HG03045 (cell line): ENCODE measurements around the gene AIMP1.
"Not testable (repeated sequence)": the region's sequence is repeated elsewhere in the genome, so short reads cannot be mapped to it uniquely, and the experiment has no call there.

Experiments
- ATAC-seq: cut with Tn5 transposase; IDR thresholded peaks from one replicate; pipeline ENCODE4 v1.9.1; 2021; ENCODE audit warnings: mild to moderate bottlenecking, moderate library complexity; ENCODE audit not compliant: unreplicated experiment

Gene AIMP1

DNA sequence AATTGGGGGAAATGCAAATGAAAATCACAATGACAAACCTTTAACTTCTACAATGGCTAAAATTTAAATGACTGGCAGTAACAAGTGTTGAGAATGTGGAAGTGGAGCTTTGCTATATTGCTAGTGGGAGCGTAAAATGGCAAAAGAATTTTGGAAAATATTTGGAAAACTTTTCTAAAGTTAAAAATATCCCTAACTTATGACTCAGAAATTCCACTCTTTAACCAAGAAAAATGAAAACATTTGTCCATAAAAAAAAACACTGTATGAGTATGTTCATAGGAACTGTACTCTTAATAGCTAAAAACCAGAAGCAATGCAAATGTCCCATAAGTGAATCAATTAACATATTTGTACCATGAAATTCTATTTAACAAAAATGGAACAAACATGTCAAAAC, 4.0 kb upstream of the AIMP1 start:
- ATAC-seq = no peak

GRCh38 chr4:106312997-106313522, 3.3 kb upstream of the AIMP1 start:
- no peak for ATAC-seq

DNA sequence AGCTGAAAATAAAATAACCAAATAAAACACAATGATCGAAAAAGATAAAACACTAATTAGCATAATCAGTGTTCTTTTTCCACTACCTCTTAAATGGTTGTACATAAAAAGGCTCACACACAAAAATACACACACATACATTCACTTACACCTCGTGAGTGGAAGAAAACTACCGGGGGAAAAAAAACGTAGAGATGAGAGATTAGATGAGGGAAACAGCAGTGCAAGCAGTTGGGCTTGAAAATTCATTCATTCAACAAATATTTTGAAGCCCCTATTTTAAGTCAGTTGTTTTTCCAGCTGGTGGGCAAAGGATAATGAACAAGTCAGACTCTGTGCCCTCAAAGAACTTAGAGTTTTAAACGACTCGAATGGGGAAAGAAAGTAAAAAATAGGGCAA, 1.4 kb upstream of the AIMP1 start:
- no peak for ATAC-seq

DNA sequence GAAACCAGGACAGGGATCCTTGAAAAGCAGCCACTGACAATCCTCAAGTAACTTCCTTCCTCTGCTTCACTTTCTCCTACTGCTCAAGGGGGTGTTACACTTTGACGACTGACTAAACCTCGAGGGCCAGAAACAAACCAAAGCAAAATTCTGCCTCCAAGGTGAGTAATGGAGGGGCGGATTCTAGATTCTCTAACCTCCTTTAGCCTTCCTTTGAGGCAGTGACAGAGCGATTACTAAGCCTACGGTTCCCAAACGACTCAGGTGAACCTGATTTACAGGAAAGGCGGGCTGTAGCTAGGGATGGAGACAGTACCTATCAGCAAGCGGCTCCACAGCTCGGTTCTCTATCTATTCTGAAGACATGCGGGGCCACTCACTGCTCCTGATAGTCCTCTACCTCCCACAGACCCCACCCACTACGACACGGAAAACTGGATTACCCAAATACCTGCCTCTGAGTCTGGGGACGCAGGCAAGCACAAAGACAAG, 828 bp upstream of the AIMP1 start:
- ATAC-seq = peak; percentile 30

- no peak for ATAC-seq
These were observed 541 bp downstream of the AIMP1 start for GRCh38 chr4:106316773-106317409.

DNA sequence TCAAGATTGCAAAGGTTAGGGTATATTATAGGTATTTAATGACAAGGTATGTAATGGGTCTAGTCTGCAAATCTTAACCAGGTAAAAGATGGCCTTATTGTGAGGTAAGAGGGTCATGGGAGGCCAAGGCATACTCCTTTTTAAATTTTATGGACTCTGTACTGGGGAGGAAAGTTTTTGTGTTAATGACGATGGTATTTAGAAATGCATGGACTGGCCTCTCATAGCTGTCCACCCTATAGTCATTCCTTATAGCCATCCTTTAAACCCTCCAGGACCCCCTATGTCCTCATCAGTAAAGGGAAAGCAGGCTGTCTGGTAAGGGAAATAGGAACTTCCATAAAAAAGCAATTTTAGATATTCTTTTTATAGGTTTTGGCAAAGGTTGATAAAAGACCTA, 1.5 kb downstream of the AIMP1 start:
- ATAC-seq = no peak

DNA sequence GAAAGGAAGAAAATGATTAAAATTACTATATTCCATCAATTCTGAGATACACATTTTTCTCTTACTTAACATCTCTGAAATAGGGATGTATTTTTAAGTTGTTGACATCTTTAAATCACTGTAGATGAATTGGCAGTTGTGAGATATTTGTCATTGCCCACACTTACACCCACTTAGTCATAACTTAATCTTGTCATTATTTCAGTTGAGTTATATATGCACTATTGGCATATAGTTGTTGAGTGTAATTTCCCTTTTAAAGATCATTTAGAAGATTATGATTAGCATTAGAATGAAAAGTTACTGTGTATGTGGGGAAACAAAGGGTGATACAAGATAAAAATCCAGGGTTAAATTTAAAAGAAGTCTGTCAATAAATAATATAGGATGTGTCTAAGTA, 2.2 kb downstream of the AIMP1 start:
- ATAC-seq = no peak

- no peak for ATAC-seq
These were observed 3.9 kb downstream of the AIMP1 start for GRCh38 chr4:106320235-106320634.

DNA sequence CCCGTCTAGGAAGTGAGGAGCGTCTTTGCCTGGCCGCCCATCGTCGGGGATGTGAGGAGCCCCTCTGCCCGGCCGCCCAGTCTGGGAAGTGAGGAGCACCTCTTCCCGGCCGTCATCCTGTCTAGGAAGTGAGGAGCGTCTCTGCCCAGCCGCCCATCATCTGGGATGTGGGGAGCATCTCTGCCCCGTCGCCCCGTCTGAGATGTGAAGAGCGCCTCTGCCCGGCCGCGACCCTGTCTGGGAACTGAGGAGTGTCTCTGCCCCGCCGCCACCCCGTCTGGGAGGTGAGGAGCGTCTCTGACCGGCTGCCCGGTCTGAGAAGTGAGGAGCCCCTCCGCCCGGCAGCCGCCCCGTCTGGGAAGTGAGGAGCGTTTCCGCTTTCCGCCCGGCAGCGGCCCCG, 4.8 kb downstream of the AIMP1 start:
- not testable (repeated sequence) for ATAC-seq

DNA sequence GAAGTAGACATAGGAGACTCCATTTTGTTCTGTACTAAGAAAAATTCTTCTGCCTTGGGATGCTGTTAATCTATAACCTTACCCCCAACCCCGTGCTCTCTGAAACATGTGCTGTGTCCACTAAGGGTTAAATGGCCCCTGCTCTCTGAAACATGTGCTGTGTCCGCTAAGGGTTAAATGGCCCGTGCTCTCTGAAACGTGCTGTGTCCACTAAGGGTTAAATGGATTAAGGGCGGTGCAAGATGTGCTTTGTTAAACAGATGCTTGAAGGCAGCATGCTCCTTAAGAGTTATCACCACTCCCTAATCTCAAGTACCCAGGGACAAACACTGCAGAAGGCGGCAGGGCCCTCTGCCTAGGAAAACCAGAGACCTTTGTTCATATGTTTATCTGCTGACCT, 5.5 kb downstream of the AIMP1 start:
- ATAC-seq = not testable (repeated sequence)

GRCh38 chr4:106323119-106323518, 6.8 kb downstream of the AIMP1 start:
- no peak for ATAC-seq

- ATAC-seq = no peak
These were observed 9.4 kb downstream of the AIMP1 start for GRCh38 chr4:106325800-106326199.

DNA sequence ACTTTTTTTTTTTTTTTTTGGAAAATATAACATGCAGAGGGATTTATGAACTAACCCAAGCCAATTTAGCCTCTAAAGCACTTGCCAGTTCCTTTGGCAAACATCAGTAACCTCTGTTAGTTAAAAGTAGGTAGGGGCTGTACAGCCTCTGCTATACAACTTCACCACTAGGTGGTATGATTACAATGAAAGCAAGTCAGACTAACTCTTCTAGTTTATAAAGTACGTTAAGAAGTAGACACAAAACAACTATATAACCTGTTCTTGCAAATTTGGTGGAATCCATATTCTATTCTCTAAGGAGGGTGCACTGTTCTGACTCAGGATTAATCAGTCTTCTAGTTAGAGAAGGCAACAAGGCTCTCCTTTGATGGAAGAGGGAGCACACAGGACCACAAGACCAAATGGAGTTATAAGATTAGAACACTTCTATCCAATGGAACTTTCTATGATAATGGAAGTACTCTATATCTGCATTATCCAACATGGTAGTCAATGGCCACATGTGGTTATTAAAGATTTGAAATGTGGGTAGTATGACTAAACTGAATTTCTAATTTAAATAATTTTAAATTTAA, 12.8 kb downstream of the AIMP1 start:
- no peak for ATAC-seq

GRCh38 chr4:106333186-106333585, 16.8 kb downstream of the AIMP1 start:
- no peak for ATAC-seq

DNA sequence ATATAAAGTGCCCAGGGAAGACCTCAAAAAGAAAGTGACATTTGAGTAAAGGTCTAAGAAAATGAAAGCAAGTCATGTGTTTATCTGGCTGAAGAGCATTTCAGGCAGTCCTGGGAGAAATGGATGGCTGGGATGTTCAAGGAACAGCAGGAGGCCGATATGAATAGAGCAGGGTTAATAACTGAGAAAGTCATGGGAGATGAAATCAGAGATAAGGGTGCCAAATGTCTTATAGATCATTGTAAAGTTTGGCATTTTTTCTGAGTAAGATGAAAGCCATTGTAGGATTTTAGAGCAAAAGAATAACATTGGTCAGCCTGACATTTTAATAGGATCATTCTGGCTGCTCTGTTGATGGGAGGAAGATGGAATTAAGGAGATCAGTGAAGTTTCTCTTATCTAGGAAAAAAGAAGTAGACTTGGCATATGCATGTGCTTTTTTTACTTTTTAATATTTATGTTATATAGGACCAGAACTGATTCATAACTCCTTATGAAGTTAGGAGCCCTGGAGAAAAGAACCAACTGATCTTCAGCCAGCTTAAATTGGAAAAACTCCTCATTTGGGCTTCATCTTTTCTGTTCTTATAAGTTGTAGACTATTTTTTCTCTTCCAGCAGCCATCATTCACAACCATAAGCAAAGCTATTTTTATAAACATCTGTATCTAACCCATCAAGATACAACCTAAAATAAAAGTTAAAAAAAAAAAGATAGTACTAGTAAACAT, 18.6 kb downstream of the AIMP1 start:
- ATAC-seq = no peak

GRCh38 chr4:106336618-106337017, 20.3 kb downstream of the AIMP1 start:
- ATAC-seq = no peak

DNA sequence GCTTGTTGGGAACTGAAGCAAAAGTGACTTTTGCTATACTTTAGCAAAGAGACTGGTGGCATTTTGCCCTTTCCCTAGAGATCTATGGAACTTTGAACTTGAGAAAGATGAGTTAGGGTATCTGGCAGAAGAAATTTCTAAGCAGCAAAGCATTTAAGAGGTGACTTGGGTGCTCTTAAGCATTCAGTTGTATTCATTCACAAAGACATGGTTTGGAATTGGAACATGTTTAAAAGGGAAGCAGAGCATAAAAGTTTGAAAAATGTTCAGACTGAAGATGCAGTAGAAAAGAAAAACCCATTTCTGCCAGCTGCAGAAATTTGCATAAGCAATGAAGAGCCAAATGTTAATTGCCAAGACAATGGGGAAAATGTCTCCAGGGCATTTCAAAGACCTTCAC, 21.6 kb downstream of the AIMP1 start:
- ATAC-seq = no peak

- ATAC-seq = no peak
These were observed 22.3 kb downstream of the AIMP1 start for GRCh38 chr4:106338671-106339070.

DNA sequence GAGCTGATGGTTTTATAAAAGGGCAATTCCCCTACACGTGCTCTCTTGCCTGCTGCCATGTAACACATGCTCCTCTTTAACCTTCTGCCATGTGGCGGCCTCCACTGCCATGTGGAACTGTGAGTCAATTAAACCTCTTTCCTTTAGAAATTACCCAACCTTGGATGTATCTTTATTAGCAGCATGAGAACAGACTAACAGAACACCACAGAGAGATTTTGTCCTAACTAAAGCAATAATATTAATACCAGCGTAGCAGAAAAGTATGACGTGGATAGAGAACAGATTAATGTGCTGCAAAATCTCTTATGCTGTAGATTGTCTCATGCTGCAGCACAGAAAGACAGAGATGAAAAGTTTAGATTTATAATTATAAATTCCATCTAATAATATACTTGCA, 23.1 kb downstream of the AIMP1 start:
- ATAC-seq = no peak

DNA sequence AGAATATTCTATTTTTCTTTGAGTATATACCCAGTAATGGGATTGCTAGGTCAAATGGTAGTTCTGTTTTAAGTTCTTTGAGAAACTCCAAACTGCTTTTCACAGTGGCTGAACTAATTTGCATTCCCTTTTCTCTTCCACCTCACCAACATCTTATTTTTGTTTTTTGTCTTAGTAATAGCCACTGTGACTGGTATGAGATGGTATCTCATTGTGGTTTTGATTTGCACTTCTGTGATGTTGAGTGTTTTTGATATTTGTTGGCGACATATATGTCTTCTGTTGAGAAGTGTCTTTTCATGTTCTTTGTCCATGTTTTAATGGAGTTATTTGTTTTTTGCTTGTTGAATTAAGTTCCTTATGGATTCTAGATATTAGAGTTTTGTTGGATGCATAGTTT, 24.4 kb downstream of the AIMP1 start:
- no peak for ATAC-seq

- no peak for ATAC-seq
These were observed 27.7 kb downstream of the AIMP1 start for GRCh38 chr4:106343865-106344646.
